Cardiac muscle cell (in vitro differentiated cells and primary cell): ENCODE measurements around the gene ESPN. TPM values are rescaled to one million over a fixed set of nuclear protein-coding genes. Genes with fewer than 3 reads are reported as not detected.

Source experiments
- DNase-seq, 2 donors: peaks; one replicate each; pipeline versions ENCODE4 v3.0.0 to v3.0.0-alpha.2; 2010 to 2017; ENCODE audit warnings: low read depth in 1 of 2, low spot score in 1 of 2
- H3K27ac ChIP-seq: fragments of 200-600 bp; sonication (generic); 2 replicates; pipeline ENCODE4 v1.5.1; 2016
- H3K27me3 ChIP-seq: fragments of 200-600 bp; sonication (generic); 2 replicates; pipeline ENCODE4 v1.6.0; 2016; ENCODE audit warnings: control low read depth
- H3K36me3 ChIP-seq: fragments of 200-600 bp; sonication (generic); 2 replicates; pipeline ENCODE4 v1.5.1; 2016; ENCODE audit warnings: control low read depth
- H3K4me1 ChIP-seq: fragments of 200-600 bp; sonication (generic); 2 replicates; pipeline ENCODE4 v1.8.1; 2017; ENCODE audit warnings: low read depth, mild to moderate bottlenecking, mixed run types
- H3K4me3 ChIP-seq: fragments of 200-600 bp; sonication (generic); 2 replicates; pipeline ENCODE4 v1.5.1; 2016; ENCODE audit warnings: mild to moderate bottlenecking
- H3K9me3 ChIP-seq: fragments of 200-600 bp; sonication (generic); 2 replicates; pipeline ENCODE4 v1.5.1; 2017; ENCODE audit warnings: low read depth, mild to moderate bottlenecking, control low read depth
- polyA plus RNA-seq: library from polyadenylated mRNA; unstranded; fragments of >200 nt; fragmentation: Nextera tagmentation; extraction: Ambion mirVana; gene quantifications from 2 replicates; pipeline ENCODE4 v1.2.1, GENCODE V29; 2016
- total RNA-seq: library from RNA; depleted of rRNA; stranded (reverse); fragments of >200 nt; gene quantifications from 2 replicates; pipeline ENCODE4 v1.2.3, GENCODE V29; 2016
- TF ChIP-seq, protein P1 (sequence below): IDR thresholded peaks from 2 replicates; pipeline ENCODE4 v1.5.1; 2012; ENCODE audit warnings: low read depth, mild to moderate bottlenecking, low read length

Gene ESPN
- total and polyA plus RNA-seq, 2 experiments from 2014 or later, result 8.0 to 18.1 TPM

DNA sequence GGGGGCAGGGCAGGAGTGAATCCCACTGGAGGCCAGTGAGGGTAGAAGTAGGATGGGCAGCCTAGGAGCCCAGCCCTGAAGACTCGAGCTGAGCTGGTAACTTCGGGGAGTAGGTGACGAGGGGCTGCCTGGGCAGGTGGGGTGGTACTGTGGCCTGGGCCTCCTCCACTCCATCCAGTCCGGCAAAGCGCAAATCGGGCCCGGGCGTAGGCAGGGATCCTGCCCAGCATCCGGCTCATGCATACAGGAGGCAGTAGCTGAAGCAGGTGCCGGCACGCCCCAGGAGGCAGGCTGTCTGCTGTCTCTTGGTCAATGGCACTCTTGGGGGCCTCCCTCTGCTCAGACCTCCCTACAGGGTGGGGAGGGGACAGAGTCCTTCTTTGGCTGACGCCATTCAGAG is 42.6 kb downstream of the ESPN start:
- no peaks in the 10 kb centered on the region for H3K4me1 ChIP-seq
- peaks cover 7% of the 10 kb centered on the region for H3K36me3 ChIP-seq
- no peak overlapping the region for H3K27ac ChIP-seq
- H3K9me3 ChIP-seq, result no peaks in the 10 kb centered on the region
- no peak overlapping the region for H3K4me3 ChIP-seq
- DNase-seq, result no peak
- TF ChIP-seq, protein P1, sequence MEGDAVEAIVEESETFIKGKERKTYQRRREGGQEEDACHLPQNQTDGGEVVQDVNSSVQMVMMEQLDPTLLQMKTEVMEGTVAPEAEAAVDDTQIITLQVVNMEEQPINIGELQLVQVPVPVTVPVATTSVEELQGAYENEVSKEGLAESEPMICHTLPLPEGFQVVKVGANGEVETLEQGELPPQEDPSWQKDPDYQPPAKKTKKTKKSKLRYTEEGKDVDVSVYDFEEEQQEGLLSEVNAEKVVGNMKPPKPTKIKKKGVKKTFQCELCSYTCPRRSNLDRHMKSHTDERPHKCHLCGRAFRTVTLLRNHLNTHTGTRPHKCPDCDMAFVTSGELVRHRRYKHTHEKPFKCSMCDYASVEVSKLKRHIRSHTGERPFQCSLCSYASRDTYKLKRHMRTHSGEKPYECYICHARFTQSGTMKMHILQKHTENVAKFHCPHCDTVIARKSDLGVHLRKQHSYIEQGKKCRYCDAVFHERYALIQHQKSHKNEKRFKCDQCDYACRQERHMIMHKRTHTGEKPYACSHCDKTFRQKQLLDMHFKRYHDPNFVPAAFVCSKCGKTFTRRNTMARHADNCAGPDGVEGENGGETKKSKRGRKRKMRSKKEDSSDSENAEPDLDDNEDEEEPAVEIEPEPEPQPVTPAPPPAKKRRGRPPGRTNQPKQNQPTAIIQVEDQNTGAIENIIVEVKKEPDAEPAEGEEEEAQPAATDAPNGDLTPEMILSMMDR, result no peak
- H3K27me3 ChIP-seq, result peaks cover 9% of the 10 kb centered on the region

DNA sequence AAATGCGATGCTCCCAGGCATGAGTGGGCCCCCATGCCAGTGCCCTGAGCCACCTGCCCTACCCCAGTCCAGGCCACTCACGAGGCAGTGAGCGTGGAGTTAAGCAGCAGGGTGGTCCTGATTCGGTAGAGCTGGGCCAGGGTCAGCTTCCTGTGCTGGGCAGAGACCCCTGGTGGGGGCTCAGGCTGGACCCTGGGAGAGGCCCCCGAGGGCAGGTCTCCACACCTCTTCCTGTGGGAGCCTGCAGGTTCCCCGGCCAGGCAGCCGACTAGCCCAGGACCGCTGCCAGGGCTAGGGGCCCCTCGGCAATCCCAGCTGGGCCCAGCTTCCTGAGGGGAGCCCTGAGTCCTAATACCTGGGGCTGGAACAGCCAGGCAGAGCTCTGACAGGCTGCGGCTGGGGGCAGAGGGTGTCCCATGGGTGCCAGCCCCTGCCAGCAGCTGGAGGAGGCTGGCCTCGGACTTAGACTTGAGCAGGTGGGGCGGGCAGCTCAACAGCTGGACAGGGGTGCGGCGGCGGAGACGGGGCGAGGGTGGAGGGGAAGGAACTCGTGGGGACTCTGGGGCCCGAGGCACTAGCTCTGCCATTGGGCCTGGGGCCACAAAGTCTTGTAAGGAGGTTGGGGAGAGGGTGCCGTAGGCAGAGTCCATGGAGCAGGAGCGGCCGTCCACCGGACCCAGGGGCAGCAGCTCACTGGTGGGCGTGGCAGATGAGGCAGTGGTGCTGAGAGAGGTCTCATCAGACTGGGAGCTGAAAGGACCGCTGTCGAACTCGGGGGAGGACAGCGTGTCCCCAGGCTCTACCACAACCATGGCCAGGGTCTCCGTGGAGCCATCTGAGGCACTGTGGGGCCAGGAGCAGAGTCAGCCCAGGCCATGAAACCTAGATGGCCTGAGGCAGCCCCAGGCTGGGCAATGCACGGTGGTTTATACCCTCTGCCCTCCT is 43.4 kb downstream of the ESPN start:
- Histone ChIP-seq H3K4me1 (no peaks in the 10 kb centered on the region), H3K27me3 (peaks cover 9% of the 10 kb centered on the region), H3K4me3 (no peak overlapping the region), H3K36me3 (peaks cover 7% of the 10 kb centered on the region), H3K27ac (no peak overlapping the region), H3K9me3 (no peaks in the 10 kb centered on the region)
- no peak for DNase-seq
- TF ChIP-seq, protein P1, result no peak

DNA sequence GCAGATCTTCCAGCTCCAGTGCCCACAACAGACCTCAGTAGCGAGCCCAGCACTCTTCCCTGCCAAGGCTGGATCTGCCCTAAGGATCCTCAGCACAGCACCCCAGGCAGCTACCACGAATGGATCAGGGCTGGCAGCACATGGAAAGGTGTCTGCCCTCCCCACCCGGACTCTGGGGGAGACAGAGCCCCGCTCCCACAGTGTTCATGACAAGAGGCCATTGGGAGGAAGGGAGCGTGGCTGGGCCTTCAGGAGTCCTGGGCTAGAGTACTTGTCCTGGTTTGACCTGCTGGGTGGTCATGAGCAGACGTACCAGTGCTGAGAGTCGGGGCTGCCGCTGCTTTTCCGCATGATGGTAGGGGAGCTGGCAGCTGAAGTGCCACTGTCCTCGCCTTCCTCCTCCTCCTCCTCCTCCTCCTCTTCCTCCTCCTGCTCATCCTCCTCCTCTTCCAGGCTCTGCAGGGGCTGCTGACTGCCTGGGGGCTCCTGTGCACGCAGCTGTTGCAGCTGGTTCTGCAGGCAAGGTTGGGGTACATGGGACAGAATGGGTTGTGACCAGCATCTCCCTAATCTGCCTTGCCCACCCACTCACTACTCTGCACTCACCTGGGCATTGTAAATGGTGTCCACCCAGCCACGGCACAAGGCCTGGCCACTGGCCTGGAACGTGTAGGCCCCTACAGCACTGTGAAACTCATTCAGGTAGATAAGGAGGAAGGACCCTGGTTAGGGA is 44.3 kb downstream of the ESPN start:
- Histone ChIP-seq H3K36me3 (peaks cover 7% of the 10 kb centered on the region), H3K27me3 (peaks cover 9% of the 10 kb centered on the region), H3K4me1 (no peaks in the 10 kb centered on the region), H3K9me3 (no peaks in the 10 kb centered on the region), H3K4me3 (no peak overlapping the region), H3K27ac (no peak overlapping the region)
- TF ChIP-seq, protein P1, result no peak
- no peak for DNase-seq

DNA sequence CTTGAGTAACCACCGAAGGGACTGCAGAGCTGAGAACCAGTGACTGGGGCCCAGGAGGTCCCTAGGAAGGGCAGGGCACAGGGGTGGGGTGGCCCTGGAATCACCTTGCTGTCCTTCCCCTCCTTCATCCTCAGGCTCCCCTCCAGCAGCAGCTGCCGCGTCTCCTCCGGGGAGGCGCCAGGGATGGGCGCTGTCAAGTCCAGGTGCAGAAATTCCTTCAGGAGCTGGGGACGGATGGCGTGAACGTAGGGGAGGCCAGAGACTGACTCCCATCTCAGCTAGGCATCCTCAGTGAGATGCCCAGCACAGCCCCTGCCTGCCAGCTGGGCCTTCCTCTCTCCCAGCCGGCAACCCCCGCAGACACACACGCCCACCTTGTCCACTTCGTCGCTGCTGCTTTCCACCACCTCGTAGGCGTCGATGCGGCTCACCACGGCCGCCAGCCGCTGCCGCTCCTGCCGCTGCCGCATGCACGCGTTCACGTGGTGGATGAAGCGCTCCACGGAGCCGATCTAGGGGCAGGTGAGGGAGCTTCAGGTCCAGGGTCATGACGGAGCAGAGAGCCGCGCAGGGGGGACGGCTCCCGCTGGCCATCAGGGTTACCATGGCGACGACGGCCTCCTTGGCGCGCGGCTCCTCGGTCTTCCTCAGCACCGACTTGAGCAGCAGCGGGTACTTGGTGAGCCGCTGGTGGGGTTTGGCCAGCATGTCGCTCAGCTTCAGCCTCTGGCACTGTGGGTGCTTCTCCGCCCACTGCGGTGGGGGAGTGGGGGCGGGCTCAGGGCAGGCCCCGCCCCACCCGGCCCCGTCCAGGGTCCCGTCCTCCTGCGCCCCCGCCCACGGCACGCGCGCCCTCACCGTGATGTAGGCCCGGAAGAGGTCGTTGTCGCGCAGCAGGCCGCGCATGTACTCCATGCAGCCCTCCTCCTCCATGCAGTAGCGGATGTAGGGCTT is 45.8 kb downstream of the ESPN start:
- Histone ChIP-seq H3K27me3 (peaks cover 9% of the 10 kb centered on the region), H3K4me3 (no peak overlapping the region), H3K36me3 (peaks cover 7% of the 10 kb centered on the region), H3K27ac (no peak overlapping the region), H3K9me3 (no peaks in the 10 kb centered on the region), H3K4me1 (no peaks in the 10 kb centered on the region)
- TF ChIP-seq, protein P1, result no peak
- no peak for DNase-seq
